ENCODE measurements around the gene JUNB.
A peak's percentile ranks its signal among the peaks of the same experiment; 100 is the strongest.

The JUNB gene

GRCh38 chr19:12825254-12826131 is 34.2 kb downstream of the JUNB start:
- peak; percentile 28 for TF ChIP-seq CTCF (IDR thresholded peaks at IDR 0.05)
- H3K27me3 ChIP-seq (ENCODE audit: control insufficient read depth, insufficient read depth, low read length) = no peaks in the 10 kb centered on the region
- H3K4me1 ChIP-seq = peaks cover 10% of the 10 kb centered on the region

DNA sequence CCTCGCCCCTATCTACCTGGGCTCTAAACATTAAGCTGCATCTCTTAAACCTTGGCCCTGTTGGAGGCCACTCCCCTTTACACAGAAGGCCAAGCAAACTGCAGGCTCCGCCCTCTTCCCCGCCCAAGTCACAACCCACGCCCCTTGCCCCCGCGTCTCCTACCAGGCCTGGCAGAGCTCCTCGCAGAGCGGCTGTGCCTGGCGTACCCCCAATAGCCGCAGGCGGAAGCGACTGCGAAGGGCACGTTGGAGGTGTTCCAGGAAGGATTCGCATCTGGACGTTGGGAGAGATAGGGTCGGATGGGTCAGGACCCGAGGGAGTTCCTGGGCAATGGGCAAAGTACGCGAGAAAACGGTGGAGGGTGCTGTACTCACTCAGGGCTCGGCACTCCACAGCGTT is 37.2 kb downstream of the JUNB start:
- Histone ChIP-seq H2AFZ (peak overlapping the region; percentile 86), H3K27me3 (ENCODE audit: control insufficient read depth, insufficient read depth, low read length) (no peaks in the 10 kb centered on the region), H3K4me2 (ENCODE audit: low read length) (no peak overlapping the region), H3K27ac (peak overlapping the region; percentile 46), H3K36me3 (ENCODE audit: control insufficient read depth, insufficient read depth, low read length) (no peaks in the 10 kb centered on the region), H3K79me2 (no peaks in the 10 kb centered on the region), H3K9ac (no peak overlapping the region), H3K4me1 (peaks cover 17% of the 10 kb centered on the region), H3K9me3 (ENCODE audit: control insufficient read depth, low read length) (no peaks in the 10 kb centered on the region), H3K4me3 (ENCODE audit: low read depth, low read length) (no peak overlapping the region)
- TF ChIP-seq CTCF (IDR thresholded peaks at IDR 0.05) = no peak

More at GRCh38 chr19:12825254-12826131, 34.2 kb downstream of the JUNB start:
- H2AFZ ChIP-seq = peak overlapping the region; percentile 57
- H3K79me2 ChIP-seq = no peaks in the 10 kb centered on the region
- no peaks in the 10 kb centered on the region for H3K9me3 ChIP-seq (ENCODE audit: control insufficient read depth, low read length)
- no peak overlapping the region for H3K9ac ChIP-seq
- H3K4me3 ChIP-seq (ENCODE audit: low read depth, low read length) = no peak overlapping the region
- no peak overlapping the region for H3K27ac ChIP-seq
- H3K4me2 ChIP-seq (ENCODE audit: low read length) = no peak overlapping the region
- no peaks in the 10 kb centered on the region for H3K36me3 ChIP-seq (ENCODE audit: control insufficient read depth, insufficient read depth, low read length)

GRCh38 chr19:12833418-12833737 is 42.1 kb downstream of the JUNB start:
- Histone ChIP-seq H3K36me3 (ENCODE audit: control insufficient read depth, insufficient read depth, low read length) (no peaks in the 10 kb centered on the region), H2AFZ (peak overlapping the region; percentile 78), H3K4me3 (ENCODE audit: low read depth, low read length) (no peak overlapping the region), H3K9me3 (ENCODE audit: control insufficient read depth, low read length) (no peaks in the 10 kb centered on the region), H3K9ac (no peak overlapping the region), H3K27ac (no peak overlapping the region), H3K79me2 (no peaks in the 10 kb centered on the region), H3K4me1 (peaks cover 15% of the 10 kb centered on the region), H3K4me2 (ENCODE audit: low read length) (no peak overlapping the region), H3K27me3 (ENCODE audit: control insufficient read depth, insufficient read depth, low read length) (no peaks in the 10 kb centered on the region)
- no peak for TF ChIP-seq CTCF (IDR thresholded peaks at IDR 0.05)

DNA sequence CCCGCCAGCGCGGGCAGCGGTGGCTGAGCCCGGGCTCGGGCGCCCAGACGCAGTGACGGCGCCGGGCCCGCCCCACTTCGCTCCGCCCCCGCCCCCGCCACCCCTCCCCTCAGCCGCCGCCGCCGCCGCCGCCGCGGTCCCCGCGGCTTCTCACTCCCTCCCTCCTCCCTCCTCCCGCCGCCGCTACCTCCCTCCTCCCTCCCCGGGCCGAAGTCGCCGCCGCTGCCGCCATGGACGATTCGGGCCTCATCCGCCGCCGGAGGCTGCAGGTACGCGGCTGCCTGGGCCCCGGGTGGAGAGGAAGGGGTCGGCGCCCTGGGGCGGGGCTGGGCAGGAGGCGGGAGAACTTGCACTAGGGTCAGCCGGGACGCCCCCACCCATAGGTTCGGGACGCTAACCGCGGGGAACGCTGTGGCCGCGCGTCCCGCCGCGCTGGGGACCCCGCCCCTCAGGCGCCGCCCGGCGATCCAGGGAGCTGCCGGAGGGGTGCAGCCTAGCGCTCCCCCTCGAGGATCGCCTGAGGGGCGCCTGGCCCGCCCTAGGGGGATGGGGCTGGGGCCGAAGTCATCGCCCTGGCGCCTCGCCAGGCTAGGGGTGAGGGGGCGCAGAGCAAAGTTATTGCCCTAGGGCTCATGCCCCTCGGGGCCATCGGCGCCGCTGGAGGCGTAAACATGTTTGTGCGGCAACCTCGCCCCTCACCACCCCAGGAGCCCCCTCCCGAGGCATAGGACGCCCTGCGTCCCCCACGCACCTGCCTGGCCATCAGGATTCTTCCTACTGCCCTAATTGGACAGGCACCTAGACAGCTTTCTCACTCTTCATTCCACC is 42.7 kb downstream of the JUNB start:
- no peaks in the 10 kb centered on the region for H3K9me3 ChIP-seq (ENCODE audit: control insufficient read depth, low read length)
- H3K4me2 ChIP-seq (ENCODE audit: low read length) = peak overlapping the region; percentile 58
- H3K27ac ChIP-seq = peak overlapping the region; percentile 45
- no peaks in the 10 kb centered on the region for H3K36me3 ChIP-seq (ENCODE audit: control insufficient read depth, insufficient read depth, low read length)
- H3K27me3 ChIP-seq (ENCODE audit: control insufficient read depth, insufficient read depth, low read length) = no peaks in the 10 kb centered on the region
- H3K79me2 ChIP-seq = no peaks in the 10 kb centered on the region
- peak overlapping the region; percentile 48 for H3K9ac ChIP-seq
- no peak for TF ChIP-seq CTCF (IDR thresholded peaks at IDR 0.05)
- peaks cover 12% of the 10 kb centered on the region for H3K4me1 ChIP-seq
- H2AFZ ChIP-seq = peak overlapping the region; percentile 96
- peak overlapping the region; percentile 40 for H3K4me3 ChIP-seq (ENCODE audit: low read depth, low read length)
